NCI-H2107 treated with DMSO at 0.1 percent for 48 hours (cell line): ENCODE measurements around the gene ZNF358.

Source experiments
- DNase-seq: peaks from one replicate; lab custom pipeline; 2025; ENCODE audit not compliant: unreplicated experiment; lab: John Stamatoyannopoulos, UW

The ZNF358 gene

GRCh38 chr19:7554990-7555864 lies 39.3 kb downstream of the ZNF358 start:
- no peak for DNase-seq

GRCh38 chr19:7556696-7557315 lies 40.9 kb downstream of the ZNF358 start:
- no peak for DNase-seq

GRCh38 chr19:7558667-7559066 lies 42.8 kb downstream of the ZNF358 start:
- DNase-seq = no peak

- no peak for DNase-seq
Observed at GRCh38 chr19:7559102-7559501, 43.2 kb downstream of the ZNF358 start.

- no peak for DNase-seq
Observed at GRCh38 chr19:7560255-7560654, 44.4 kb downstream of the ZNF358 start.

- no peak for DNase-seq
Observed at GRCh38 chr19:7561325-7561724, 45.4 kb downstream of the ZNF358 start.

- no peak for DNase-seq
Observed at GRCh38 chr19:7562646-7563393, 46.9 kb downstream of the ZNF358 start.

- no peak for DNase-seq
Observed at GRCh38 chr19:7564866-7565265, 49.0 kb downstream of the ZNF358 start.

- DNase-seq = no peak
Observed at GRCh38 chr19:7565332-7565731, 49.4 kb downstream of the ZNF358 start.
